ENCODE measurements around the gene SERINC1. TPM values are rescaled to one million over a fixed set of nuclear protein-coding genes. Genes with fewer than 3 reads are reported as not detected.

Gene SERINC1
- total and polyA plus RNA-seq, 9 of the 15 experiments (the other 6 are each of a cell fraction or from before 2014, with no cell fraction given): 28.8 to 64.6 (median 39.7) TPM

GRCh38 chr6:122471107-122472021, at the start of gene SERINC1 (continued):
- peak; percentile 91 for TF ChIP-seq ZBTB40 (IDR thresholded peaks at IDR 0.05)
- no peak for TF ChIP-seq ZBTB40 (CRISPR knock-in tag; IDR thresholded peaks at IDR 0.05)
- TF ChIP-seq BACH1 (tag; IDR thresholded peaks at IDR 0.05): no peak
- TF ChIP-seq, protein P1, sequence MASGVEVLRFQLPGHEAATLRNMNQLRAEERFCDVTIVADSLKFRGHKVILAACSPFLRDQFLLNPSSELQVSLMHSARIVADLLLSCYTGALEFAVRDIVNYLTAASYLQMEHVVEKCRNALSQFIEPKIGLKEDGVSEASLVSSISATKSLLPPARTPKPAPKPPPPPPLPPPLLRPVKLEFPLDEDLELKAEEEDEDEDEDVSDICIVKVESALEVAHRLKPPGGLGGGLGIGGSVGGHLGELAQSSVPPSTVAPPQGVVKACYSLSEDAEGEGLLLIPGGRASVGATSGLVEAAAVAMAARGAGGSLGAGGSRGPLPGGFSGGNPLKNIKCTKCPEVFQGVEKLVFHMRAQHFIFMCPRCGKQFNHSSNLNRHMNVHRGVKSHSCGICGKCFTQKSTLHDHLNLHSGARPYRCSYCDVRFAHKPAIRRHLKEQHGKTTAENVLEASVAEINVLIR (CRISPR knock-in tag; IDR thresholded peaks at IDR 0.05): peak; percentile 72
- no peak for TF ChIP-seq ATF1 (CRISPR knock-in tag; IDR thresholded peaks at IDR 0.05)
- TF ChIP-seq ATF1 (tag; IDR thresholded peaks at IDR 0.05): peak; percentile 92
- TF ChIP-seq KDM1A (IDR thresholded peaks at IDR 0.05): no peak
- peak; percentile 34 for TF ChIP-seq ETV5 (CRISPR knock-in tag; IDR thresholded peaks at IDR 0.05; ENCODE audit: low read depth)
- TF ChIP-seq GABPB1 (CRISPR knock-in tag; IDR thresholded peaks at IDR 0.05): peak; percentile 90
- TF ChIP-seq RNF2 (IDR thresholded peaks at IDR 0.05): no peak
- TF ChIP-seq SMARCE1 (IDR thresholded peaks at IDR 0.05): peak; percentile 63; the same call in 1 of the 2 replicates
- TF ChIP-seq CXXC5 (CRISPR knock-in tag; IDR thresholded peaks at IDR 0.05): peak; percentile 65; the same call in 1 of the 2 replicates
- TF ChIP-seq ZNF655 (CRISPR knock-in tag; IDR thresholded peaks at IDR 0.05): no peak
- no peak for TF ChIP-seq SETDB1 (IDR thresholded peaks at IDR 0.05; ENCODE audit: low read length)
- TF ChIP-seq PHF8 (IDR thresholded peaks at IDR 0.05; ENCODE audit: borderline replicate concordance, low read length): peak; percentile 94
- no peak for TF ChIP-seq KLF13 (tag; IDR thresholded peaks at IDR 0.05; ENCODE audit: borderline replicate concordance, low read depth)
- no peak for TF ChIP-seq ZNF431 (CRISPR knock-in tag; IDR thresholded peaks at IDR 0.05)
- peak; percentile 48; the same call in 1 of the 2 replicates for TF ChIP-seq DPF2 (IDR thresholded peaks at IDR 0.05)
